ENCODE results near the gene NMD3.

DNA sequence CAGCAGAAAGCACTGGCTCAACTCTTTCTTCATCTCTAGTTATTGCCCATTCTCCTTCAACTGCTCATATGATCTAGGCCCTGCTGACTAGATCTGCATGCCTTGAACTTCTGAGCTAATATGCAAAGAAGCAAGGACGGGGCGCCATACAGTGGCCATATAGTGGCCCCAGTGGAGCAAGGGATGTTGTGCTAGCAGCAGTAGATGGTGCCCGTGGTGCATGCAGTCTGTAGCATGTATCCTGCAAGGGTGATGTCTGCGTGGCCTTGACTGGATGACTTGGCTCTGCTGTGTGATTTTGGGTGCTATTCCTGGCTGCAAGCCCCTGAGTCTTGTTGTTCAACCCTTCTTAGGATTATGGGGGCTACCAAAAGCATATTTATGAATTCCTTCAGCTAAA is 12.2 kb upstream of the NMD3 start:
- TF ChIP-seq, protein P1, sequence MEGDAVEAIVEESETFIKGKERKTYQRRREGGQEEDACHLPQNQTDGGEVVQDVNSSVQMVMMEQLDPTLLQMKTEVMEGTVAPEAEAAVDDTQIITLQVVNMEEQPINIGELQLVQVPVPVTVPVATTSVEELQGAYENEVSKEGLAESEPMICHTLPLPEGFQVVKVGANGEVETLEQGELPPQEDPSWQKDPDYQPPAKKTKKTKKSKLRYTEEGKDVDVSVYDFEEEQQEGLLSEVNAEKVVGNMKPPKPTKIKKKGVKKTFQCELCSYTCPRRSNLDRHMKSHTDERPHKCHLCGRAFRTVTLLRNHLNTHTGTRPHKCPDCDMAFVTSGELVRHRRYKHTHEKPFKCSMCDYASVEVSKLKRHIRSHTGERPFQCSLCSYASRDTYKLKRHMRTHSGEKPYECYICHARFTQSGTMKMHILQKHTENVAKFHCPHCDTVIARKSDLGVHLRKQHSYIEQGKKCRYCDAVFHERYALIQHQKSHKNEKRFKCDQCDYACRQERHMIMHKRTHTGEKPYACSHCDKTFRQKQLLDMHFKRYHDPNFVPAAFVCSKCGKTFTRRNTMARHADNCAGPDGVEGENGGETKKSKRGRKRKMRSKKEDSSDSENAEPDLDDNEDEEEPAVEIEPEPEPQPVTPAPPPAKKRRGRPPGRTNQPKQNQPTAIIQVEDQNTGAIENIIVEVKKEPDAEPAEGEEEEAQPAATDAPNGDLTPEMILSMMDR (IDR thresholded peaks at IDR 0.05) = no peak
- TF ChIP-seq POLR2A (IDR thresholded peaks at IDR 0.05) = no peak

Measured in adrenal gland (tissue), 5 donors.